Pancreas (tissue), 10 donors: Measurements from ENCODE around the gene TBC1D25. TPM values are rescaled to one million over a fixed set of nuclear protein-coding genes. Genes with fewer than 3 reads are reported as not detected.
A peak's percentile ranks its signal among the peaks of the same experiment; 100 is the strongest.

Experiments used
- ATAC-seq, 4 donors: fragments of 200-7000 bp; cut with Tn5 transposase; one replicate each; pipeline versions ENCODE4 v1.8.0 to v1.9.1; 2020; ENCODE audit warnings: mild to moderate bottlenecking in 4 of 4, moderate library complexity in 4 of 4
- DNase-seq, 6 donors: peaks; one replicate each; pipeline ENCODE4 v3.0.0-alpha.2; 2020
- FAIRE-seq: peaks from 2 replicates; lab custom pipeline; 2012; peaks lifted over from hg19 to GRCh38; lab: Jason Lieb, UNC
- H3K27ac ChIP-seq, 4 donors: fragments of 200-600 bp; sonication (generic); 1 replicate in 3 of 4; 2 replicates in 1 of 4; pipeline versions ENCODE4 v1.5.0 to v1.8.0; 2020
- H3K27me3 ChIP-seq, 4 donors: fragments of 200-600 bp; one replicate each; pipeline ENCODE4 v1.8.0; 2021
- H3K36me3 ChIP-seq, 3 donors: fragments of 200-600 bp; sonication (generic) in 1 of 3; one replicate each; pipeline versions ENCODE4 v1.5.0 to v1.8.0; 2020 to 2021
- H3K4me1 ChIP-seq, 3 donors: fragments of 200-600 bp; one replicate each; pipeline ENCODE4 v1.8.0; 2021
- H3K4me3 ChIP-seq, 4 donors: fragments of 200-600 bp; sonication (generic) in 2 of 4; one replicate each; pipeline versions ENCODE4 v1.5.0 to v1.8.0; 2020 to 2021
- H3K9me3 ChIP-seq, 4 donors: fragments of 200-600 bp; one replicate each; pipeline ENCODE4 v1.8.0; 2021
- CTCF ChIP-seq, 4 donors: fragments of 200-600 bp; sonication (generic) in 3 of 4; IDR thresholded peaks; one replicate each; pipeline versions ENCODE4 v1.5.0 to v1.8.0; 2021; ENCODE audit warnings: antibody characterized with exemption in 4 of 4
- WGBS, 2 donors: extraction: QIAGEN DNeasy Blood & Tissue Kit; methylation state at CpG; one replicate each; pipeline ENCODE4 v1.1.7; 2013; 5-methylcytosine and 5-hydroxymethylcytosine counted together
- intact Hi-C, 3 donors: fragments of 100-400 bp; cut with DNase I; formaldehyde crosslinking; loops; one replicate each; pipeline versions ENCODE4 v1.11.1 to v1.14.2; 2022
- polyA plus RNA-seq, 2 donors: library from polyadenylated mRNA; stranded (reverse); fragments of 200-250 nt; gene quantifications; one replicate each; pipeline ENCODE4 v1.2.3, GENCODE V29; 2013
- total RNA-seq, 6 donors: library from RNA; stranded (reverse); fragmentation: NEBNext Ultra II Directional in 4 of 6; extraction: Animal tissue kit (Norgen Biotek cat#: 25700) in 4 of 6; gene quantifications; one replicate each; pipeline versions ENCODE4 v1.2.1 to v1.2.4, GENCODE V29; 2021 to 2023
- donor health status: healthy with polysubstance abuse.
- donor health status: DM: no; HTN: no; CAD: no; lungs with moderate emphysema.
- donor health status: DM: no; HTN: no; CAD: no.
- donor health status: control.
- donor health status: control.
- donor health status: Bipolar disorder and iron deficiency.
- donor health status: DM: yes; HTN: yes; CAD: no.
- donor health status: DM: no; HTN: no; CAD: no.
- donor health status: DM: no; HTN: no; CAD: no.
- donor health status: DM: yes; HTN: yes; CAD: no.

The TBC1D25 gene
- total and polyA plus RNA-seq, 8 donors, result 4.4 to 9.9 (median 5.5) TPM

GRCh38 chrX:48599341-48599740, 59.8 kb downstream of the TBC1D25 start:
- Histone ChIP-seq H3K4me1 (no peaks in the 10 kb centered on the region), H3K27ac (no peak overlapping the region), H3K27me3 (no peaks in the 10 kb centered on the region), H3K36me3 (peaks cover 0 to 22% (median 0%) of the 10 kb centered on the region in 3 donors), H3K9me3 (no peaks in the 10 kb centered on the region), H3K4me3 (no peak overlapping the region)
- no peak for ATAC-seq
- no peak for FAIRE-seq
- 91 to 93% methylated on average over 20 of the region's 20 CpGs for WGBS, 2 donors
- TF ChIP-seq CTCF (IDR thresholded peaks at IDR 0.05), result no peak
- DNase-seq, result peak in 2 of 6 donors; percentile 46 to 70
- intact Hi-C loops, result no loop called here

DNA sequence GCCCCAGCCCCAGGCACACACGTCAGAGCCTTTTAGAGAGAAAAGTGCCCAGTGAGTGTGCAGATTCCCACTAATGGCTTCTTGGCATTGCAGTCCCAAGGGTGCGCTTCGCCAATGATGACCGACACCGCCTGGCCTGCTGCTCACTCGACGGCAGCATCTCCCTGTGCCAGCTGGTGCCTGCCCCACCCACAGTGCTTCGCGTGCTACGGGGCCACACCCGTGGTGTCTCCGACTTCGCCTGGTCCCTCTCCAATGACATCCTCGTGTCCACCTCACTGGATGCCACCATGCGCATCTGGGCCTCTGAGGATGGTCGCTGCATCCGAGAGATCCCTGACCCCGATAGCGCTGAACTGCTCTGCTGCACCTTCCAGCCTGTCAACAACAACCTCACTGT, 60.7 kb downstream of the TBC1D25 start:
- H3K27me3 ChIP-seq, result no peaks in the 10 kb centered on the region
- 89 to 91% methylated on average over 19 of the region's 19 CpGs for WGBS, 2 donors
- DNase-seq, result peak in 1 of 6 donors; percentile 62
- intact Hi-C loops, result no loop called here
- no peaks in the 10 kb centered on the region for H3K4me1 ChIP-seq
- no peak for FAIRE-seq
- peaks cover 0 to 29% (median 0%) of the 10 kb centered on the region in 3 donors for H3K36me3 ChIP-seq
- TF ChIP-seq CTCF (IDR thresholded peaks at IDR 0.05), result no peak
- H3K9me3 ChIP-seq, result no peaks in the 10 kb centered on the region
- ATAC-seq, result no peak
- H3K27ac ChIP-seq, result no peak overlapping the region
- H3K4me3 ChIP-seq, result no peak overlapping the region

GRCh38 chrX:48601741-48602394, 62.4 kb downstream of the TBC1D25 start:
- Histone ChIP-seq H3K9me3 (no peaks in the 10 kb centered on the region), H3K36me3 (peaks cover 0 to 29% (median 0%) of the 10 kb centered on the region in 3 donors), H3K27me3 (no peaks in the 10 kb centered on the region), H3K27ac (no peak overlapping the region), H3K4me1 (no peaks in the 10 kb centered on the region), H3K4me3 (no peak overlapping the region)
- 78 to 81% methylated on average over 17 of the region's 17 CpGs for WGBS, 2 donors
- intact Hi-C loops, result no loop called here
- no peak for DNase-seq
- no peak for TF ChIP-seq CTCF (IDR thresholded peaks at IDR 0.05)
- no peak for ATAC-seq
- FAIRE-seq, result no peak

- no peak overlapping the region for H3K27ac ChIP-seq
- no peaks in the 10 kb centered on the region for H3K4me1 ChIP-seq
- peak in 1 of 6 donors; percentile 60 for DNase-seq
- no peak overlapping the region for H3K4me3 ChIP-seq
- intact Hi-C loops, result no loop called here
- peaks cover 0 to 26% (median 0%) of the 10 kb centered on the region in 3 donors for H3K36me3 ChIP-seq
- no peaks in the 10 kb centered on the region for H3K9me3 ChIP-seq
- 84 to 95% methylated on average over 16 of the region's 16 CpGs for WGBS, 2 donors
- ATAC-seq, result no peak
- H3K27me3 ChIP-seq, result no peaks in the 10 kb centered on the region
- FAIRE-seq, result no peak
- no peak for TF ChIP-seq CTCF (IDR thresholded peaks at IDR 0.05)
Observed at GRCh38 chrX:48604701-48605100, 65.2 kb downstream of the TBC1D25 start.

GRCh38 chrX:48606091-48606490, 66.6 kb downstream of the TBC1D25 start:
- no peak for TF ChIP-seq CTCF (IDR thresholded peaks at IDR 0.05)
- FAIRE-seq, result no peak
- no peaks in the 10 kb centered on the region for H3K4me1 ChIP-seq
- 67 to 80% methylated on average over 6 of the region's 6 CpGs for WGBS, 2 donors
- intact Hi-C loops, result no loop called here
- no peaks in the 10 kb centered on the region for H3K27me3 ChIP-seq
- no peak overlapping the region for H3K4me3 ChIP-seq
- no peak overlapping the region for H3K27ac ChIP-seq
- ATAC-seq, result peak in 1 of 4 donors; percentile 4
- H3K9me3 ChIP-seq, result no peaks in the 10 kb centered on the region
- DNase-seq, result no peak
- peaks cover 0 to 17% (median 0%) of the 10 kb centered on the region in 3 donors for H3K36me3 ChIP-seq
